ENCODE measurements around the gene BOC. TPM values are rescaled to one million over a fixed set of nuclear protein-coding genes. Genes with fewer than 3 reads are reported as not detected.

BOC gene
- total RNA-seq, 1 donor from 2014 or later, result 22.4 TPM

GRCh38 chr3:113261626-113262303, 50.4 kb downstream of the BOC start:
- peaks cover 26% of the 10 kb centered on the region for H3K36me3 Mint-ChIP-seq (ENCODE audit: unreplicated experiment)
- no peak for DNase-seq (ENCODE audit: extremely low spot score, unreplicated experiment)
- H3K27me3 Mint-ChIP-seq (ENCODE audit: unreplicated experiment), result no peaks in the 10 kb centered on the region
- H3K4me1 Mint-ChIP-seq (ENCODE audit: unreplicated experiment), result peaks cover 11% of the 10 kb centered on the region
- H3K4me3 Mint-ChIP-seq (ENCODE audit: unreplicated experiment), result no peak overlapping the region
- H3K27ac Mint-ChIP-seq (ENCODE audit: unreplicated experiment), result peak overlapping the region; percentile 86
- TF ChIP-seq CTCF (IDR thresholded peaks at IDR 0.05), result no peak
- no peaks in the 10 kb centered on the region for H3K9me3 Mint-ChIP-seq (ENCODE audit: unreplicated experiment)

GRCh38 chr3:113262304-113262665, 50.9 kb downstream of the BOC start:
- TF ChIP-seq CTCF (IDR thresholded peaks at IDR 0.05), result no peak
- DNase-seq (ENCODE audit: extremely low spot score, unreplicated experiment), result no peak
- Mint-ChIP-seq H3K9me3 (ENCODE audit: unreplicated experiment) (no peaks in the 10 kb centered on the region), H3K4me1 (ENCODE audit: unreplicated experiment) (peaks cover 11% of the 10 kb centered on the region), H3K36me3 (ENCODE audit: unreplicated experiment) (peaks cover 26% of the 10 kb centered on the region), H3K27me3 (ENCODE audit: unreplicated experiment) (no peaks in the 10 kb centered on the region), H3K27ac (ENCODE audit: unreplicated experiment) (peak overlapping the region; percentile 86), H3K4me3 (ENCODE audit: unreplicated experiment) (no peak overlapping the region)

GRCh38 chr3:113263020-113263419, 51.7 kb downstream of the BOC start:
- Mint-ChIP-seq H3K36me3 (ENCODE audit: unreplicated experiment) (peaks cover 22% of the 10 kb centered on the region), H3K27me3 (ENCODE audit: unreplicated experiment) (no peaks in the 10 kb centered on the region), H3K4me3 (ENCODE audit: unreplicated experiment) (no peak overlapping the region), H3K9me3 (ENCODE audit: unreplicated experiment) (no peaks in the 10 kb centered on the region), H3K4me1 (ENCODE audit: unreplicated experiment) (peaks cover 11% of the 10 kb centered on the region), H3K27ac (ENCODE audit: unreplicated experiment) (no peak overlapping the region)
- TF ChIP-seq CTCF (IDR thresholded peaks at IDR 0.05), result no peak
- DNase-seq (ENCODE audit: extremely low spot score, unreplicated experiment), result no peak

- Mint-ChIP-seq H3K36me3 (ENCODE audit: unreplicated experiment) (peaks cover 27% of the 10 kb centered on the region), H3K4me1 (ENCODE audit: unreplicated experiment) (peaks cover 11% of the 10 kb centered on the region), H3K4me3 (ENCODE audit: unreplicated experiment) (no peak overlapping the region), H3K9me3 (ENCODE audit: unreplicated experiment) (no peaks in the 10 kb centered on the region), H3K27me3 (ENCODE audit: unreplicated experiment) (no peaks in the 10 kb centered on the region), H3K27ac (ENCODE audit: unreplicated experiment) (no peak overlapping the region)
- TF ChIP-seq CTCF (IDR thresholded peaks at IDR 0.05), result no peak
- DNase-seq (ENCODE audit: extremely low spot score, unreplicated experiment), result no peak
These were observed 52.4 kb downstream of the BOC start for GRCh38 chr3:113263778-113264177.

- no peak for TF ChIP-seq CTCF (IDR thresholded peaks at IDR 0.05)
- Mint-ChIP-seq H3K36me3 (ENCODE audit: unreplicated experiment) (peaks cover 30% of the 10 kb centered on the region), H3K4me1 (ENCODE audit: unreplicated experiment) (peaks cover 11% of the 10 kb centered on the region), H3K9me3 (ENCODE audit: unreplicated experiment) (no peaks in the 10 kb centered on the region), H3K27ac (ENCODE audit: unreplicated experiment) (no peak overlapping the region), H3K4me3 (ENCODE audit: unreplicated experiment) (no peak overlapping the region), H3K27me3 (ENCODE audit: unreplicated experiment) (no peaks in the 10 kb centered on the region)
- DNase-seq (ENCODE audit: extremely low spot score, unreplicated experiment), result no peak
These were observed 53.1 kb downstream of the BOC start for GRCh38 chr3:113264283-113265131.

Data from osteocyte (in vitro differentiated cells).